A549 (cell line): ENCODE data around the gene KRT34. TPM values are rescaled to one million over a fixed set of nuclear protein-coding genes. Genes with fewer than 3 reads are reported as not detected.

Experiments
- ATAC-seq, 2 experiments: fragments of 200-7000 bp in 1 of 2; fragments of >200 bp in 1 of 2; cut with Nextera tagmentation in 1 of 2; cut with Tn5 transposase in 1 of 2; 3 replicates each; pipeline versions ENCODE4 v1.8.0 to v1.9.1; 2018 to 2020; ENCODE audit warnings: mild to moderate bottlenecking in 1 of 2, moderate library complexity in 1 of 2
- CTCF ChIA-PET: fragments of 300-600 bp; sonication (Branson Sonifier 250); formaldehyde crosslinking; extraction: SDS; loops from one replicate; lab custom pipeline; 2021; ENCODE audit warnings: antibody characterized with exemption, inconsistent platforms; lab: Yijun Ruan, JAX
- POLR2A ChIA-PET: fragments of 350-600 bp; formaldehyde crosslinking; extraction: SDS; loops from one replicate; lab custom pipeline; 2021; ENCODE audit warnings: antibody characterized with exemption, inconsistent platforms; lab: Yijun Ruan, JAX
- DNase-seq, 2 experiments: peaks; one replicate each; pipeline versions ENCODE4 v3.0.0 to v3.0.0-alpha.2; 2011 to 2016; ENCODE audit warnings: low read depth in 1 of 2, low spot score in 1 of 2
- FAIRE-seq: peaks from 2 replicates; lab custom pipeline; 2011; peaks lifted over from hg19 to GRCh38; lab: Jason Lieb, UNC
- H3K27ac ChIP-seq, 2 experiments: fragments of >200 bp; sonication (Bioruptor Twin); formaldehyde crosslinking; 3 replicates each; pipeline ENCODE4 v1.5.1; 2016 to 2017
- H3K4me1 ChIP-seq: fragments of >200 bp; sonication (Bioruptor Twin); formaldehyde crosslinking; 3 replicates; pipeline ENCODE4 v1.6.1; 2016
- H3K4me2 ChIP-seq: fragments of >200 bp; sonication (Bioruptor Twin); formaldehyde crosslinking; 3 replicates; pipeline ENCODE4 v1.6.1; 2016
- H3K4me3 ChIP-seq: fragments of >200 bp; sonication (Bioruptor Twin); formaldehyde crosslinking; 3 replicates; pipeline ENCODE4 v1.5.1; 2016
- H3K9me3 ChIP-seq: fragments of >200 bp; sonication (Bioruptor Twin); formaldehyde crosslinking; 3 replicates; pipeline ENCODE4 v1.6.1; 2016
- CHD4 ChIP-seq: fragments of 200-600 bp; sonication (generic); IDR thresholded peaks from 2 replicates; pipeline ENCODE4 v1.6.1; 2016; ENCODE audit warnings: antibody characterized with exemption, mild to moderate bottlenecking, borderline replicate concordance
- EHMT2 ChIP-seq: fragments of 200-600 bp; sonication (generic); IDR thresholded peaks from 2 replicates; pipeline ENCODE4 v1.6.1; 2016; ENCODE audit warnings: antibody characterized with exemption, low read depth, mild to moderate bottlenecking, moderate library complexity
- ELK1 ChIP-seq: fragments of 150-350 bp; IDR thresholded peaks from 2 replicates; pipeline ENCODE4 v1.6.1; 2014; ENCODE audit warnings: low read depth, mild to moderate bottlenecking, low read length
- HEYL ChIP-seq: fragments of 250-450 bp; sonication (Bioruptor Pico); IDR thresholded peaks from 2 replicates; pipeline ENCODE4 v1.8.0; 2021; ENCODE audit warnings: mild to moderate bottlenecking, moderate library complexity
- MAFK ChIP-seq: fragments of 450-650 bp; IDR thresholded peaks from 2 replicates; pipeline ENCODE4 v1.6.1; 2014; ENCODE audit not compliant: partially characterized antibody
- PBX3 ChIP-seq: IDR thresholded peaks from 2 replicates; pipeline ENCODE4 v1.6.1; 2012
- RAD21 ChIP-seq, 2 experiments: fragments of >200 bp in 1 of 2; sonication (Bioruptor Twin) in 1 of 2; formaldehyde crosslinking in 1 of 2; IDR thresholded peaks in 1 of 2; conservative IDR thresholded peaks in 1 of 2; 2 replicates in 1 of 2; 3 replicates in 1 of 2; pipeline ENCODE4 v1.6.1; 2012 to 2018; ENCODE audit warnings: inconsistent platforms in 1 of 2
- REST ChIP-seq: fragments of 200-600 bp; sonication (generic); IDR thresholded peaks from 2 replicates; pipeline ENCODE4 v1.6.1; 2016; ENCODE audit warnings: antibody characterized with exemption, mild to moderate bottlenecking, moderate library complexity
- RNF2 ChIP-seq: fragments of 200-600 bp; sonication (generic); IDR thresholded peaks from 2 replicates; pipeline ENCODE4 v1.6.1; 2016; ENCODE audit warnings: low read depth, mild to moderate bottlenecking, antibody characterized with exemption, moderate library complexity, borderline replicate concordance
- SMC3 ChIP-seq: fragments of >200 bp; sonication (Bioruptor Twin); formaldehyde crosslinking; IDR thresholded peaks from 3 replicates; pipeline ENCODE4 v1.6.1; 2018; ENCODE audit warnings: inconsistent platforms
- TP53 ChIP-seq: fragments of 250-450 bp; sonication (Bioruptor Pico); IDR thresholded peaks from 2 replicates; pipeline ENCODE4 v1.5.0; 2021; ENCODE audit warnings: mild to moderate bottlenecking, moderate library complexity
- USF2 ChIP-seq: fragments of 450-650 bp; IDR thresholded peaks from 2 replicates; pipeline ENCODE4 v1.6.1; 2014; ENCODE audit warnings: antibody characterized with exemption
- WGBS: methylation state at CpG from one replicate; pipeline ENCODE4 v1.1.6; 2017; ENCODE audit errors: missing lambda C conversion rate; 5-methylcytosine and 5-hydroxymethylcytosine counted together
- polyA plus RNA-seq, 4 experiments: library from polyadenylated mRNA; depleted of rRNA in 3 of 4; stranded (reverse); fragments of >200 nt; fragmentation: RNase III in 1 of 4; extraction: RNeasy Plus Mini Kit Qiagen cat#74134 plus additional on column Dnase treatment in 1 of 4; gene quantifications; 2 replicates in 3 of 4; 3 replicates in 1 of 4; pipeline ENCODE4 v1.2.3, GENCODE V29; 2011 to 2017
- TF ChIP-seq, protein P1 (sequence below): fragments of 250-450 bp; sonication (Bioruptor Pico); IDR thresholded peaks from 2 replicates; pipeline ENCODE4 v1.5.0; 2021; ENCODE audit warnings: mild to moderate bottlenecking, moderate library complexity, borderline replicate concordance

The KRT34 gene
- polyA plus RNA-seq, 2 of the 4 experiments (the other 2 are of a cell fraction) = 0.09 to 0.23 TPM

DNA sequence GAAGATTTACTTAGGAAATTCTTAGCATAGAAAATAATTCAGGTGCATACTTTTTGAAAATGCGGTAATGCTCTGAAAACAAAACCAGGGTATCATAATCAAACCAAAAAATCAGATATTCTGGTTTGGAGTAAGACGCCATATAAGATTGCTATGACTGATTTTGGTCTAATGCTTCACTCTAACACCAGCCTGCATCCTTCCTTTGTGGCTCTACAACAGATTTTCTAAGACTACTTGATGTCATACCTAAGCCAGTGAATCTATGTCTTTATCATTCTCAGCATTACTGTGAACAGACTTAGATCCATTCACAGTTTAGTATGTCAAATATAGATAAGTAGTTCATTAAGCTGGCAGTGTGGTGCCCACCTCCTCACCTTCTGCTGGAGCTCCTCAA, 13.1 kb downstream of the KRT34 start:
- Histone ChIP-seq H3K4me3 (no peak overlapping the region), H3K4me1 (no peaks in the 10 kb centered on the region), H3K9me3 (peaks cover 4% of the 10 kb centered on the region; the same call in 1 of the 3 replicates), H3K27ac (no peak overlapping the region), H3K4me2 (no peak overlapping the region)
- FAIRE-seq = no peak
- 91% methylated on average over 2 of the region's 2 CpGs for WGBS
- TF ChIP-seq REST (no peak), TP53 (CRISPR knock-in tag) (no peak), CHD4 (no peak), USF2 (no peak), SMC3 (no peak), MAFK (no peak)
- ChIA-PET POLR2A (no interaction called here), CTCF (interaction anchor here (0.5 to 0.7 kb wide), 2 partner anchors 68 to 280 kb away, joined by 3 read pairs; no protein-coding TSS in a partner anchor)
- DNase-seq = no peak
- ATAC-seq = no peak

GRCh38 chr17:41367426-41368075, 14.6 kb downstream of the KRT34 start:
- FAIRE-seq (peak; percentile 73), ATAC-seq (peak; percentile 41 to 57; a peak in 3 of 6 replicates), DNase-seq (peak in 1 of 2 experiments; percentile 25)
- Histone ChIP-seq H3K4me1 (no peaks in the 10 kb centered on the region), H3K27ac (no peak overlapping the region), H3K4me2 (no peak overlapping the region; the same call in 2 of the 3 replicates), H3K9me3 (no peaks in the 10 kb centered on the region), H3K4me3 (no peak overlapping the region)
- ChIA-PET POLR2A (no interaction called here), CTCF (interaction anchor here (0.8 to 1.5 kb wide), 4 partner anchors 10 to 281 kb away, joined by 3 to 6 read pairs (median 4); no protein-coding TSS in a partner anchor)
- 63% methylated on average over 10 of the region's 10 CpGs for WGBS
- no peak for TF ChIP-seq RNF2
- TF ChIP-seq ELK1 = no peak
- no peak for TF ChIP-seq HEYL
- TF ChIP-seq EHMT2 = no peak
- no peak for TF ChIP-seq PBX3
- no peak for TF ChIP-seq TP53 (CRISPR knock-in tag)
- TF ChIP-seq, protein P1, sequence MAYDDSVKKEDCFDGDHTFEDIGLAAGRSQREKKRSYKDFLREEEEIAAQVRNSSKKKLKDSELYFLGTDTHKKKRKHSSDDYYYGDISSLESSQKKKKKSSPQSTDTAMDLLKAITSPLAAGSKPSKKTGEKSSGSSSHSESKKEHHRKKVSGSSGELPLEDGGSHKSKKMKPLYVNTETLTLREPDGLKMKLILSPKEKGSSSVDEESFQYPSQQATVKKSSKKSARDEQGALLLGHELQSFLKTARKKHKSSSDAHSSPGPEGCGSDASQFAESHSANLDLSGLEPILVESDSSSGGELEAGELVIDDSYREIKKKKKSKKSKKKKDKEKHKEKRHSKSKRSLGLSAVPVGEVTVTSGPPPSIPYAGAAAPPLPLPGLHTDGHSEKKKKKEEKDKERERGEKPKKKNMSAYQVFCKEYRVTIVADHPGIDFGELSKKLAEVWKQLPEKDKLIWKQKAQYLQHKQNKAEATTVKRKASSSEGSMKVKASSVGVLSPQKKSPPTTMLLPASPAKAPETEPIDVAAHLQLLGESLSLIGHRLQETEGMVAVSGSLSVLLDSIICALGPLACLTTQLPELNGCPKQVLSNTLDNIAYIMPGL (CRISPR knock-in tag) = no peak
- TF ChIP-seq RAD21 (conservative IDR thresholded peaks at IDR 0.05 in 1 of 2, IDR thresholded peaks at IDR 0.05 in 1 of 2) = no peak
